Activated CD8-positive, alpha-beta memory T cell treated with anti-CD3 and anti-CD28 coated beads for 36 hours (primary cell): ENCODE measurements around the gene EPHB2. TPM values are rescaled to one million over a fixed set of nuclear protein-coding genes. Genes with fewer than 3 reads are reported as not detected.
"Not testable (repeated sequence)": the region's sequence is repeated elsewhere in the genome, so short reads cannot be mapped to it uniquely, and the experiment has no call there.

ENCODE experiments used
- CTCF ChIA-PET: fragments of 350-600 bp; sonication (Branson Sonifier 250); formaldehyde crosslinking; loops from one replicate; lab custom pipeline; 2021; ENCODE audit warnings: antibody characterized with exemption; lab: Charles Lee
- POLR2A ChIA-PET: fragments of 350-600 bp; sonication (Branson Sonifier 250); formaldehyde crosslinking; loops from one replicate; lab custom pipeline; 2021; ENCODE audit warnings: antibody characterized with exemption; lab: Charles Lee
- total RNA-seq, 2 experiments: library from RNA; stranded (reverse); gene quantifications; one replicate each; pipeline ENCODE4 v1.2.3, GENCODE V29; 2021

EPHB2 gene
- total RNA-seq, 2 experiments from 2014 or later: 0.08 TPM; not detected in 1

GRCh38 chr1:22841860-22842281 lies 131.2 kb downstream of the EPHB2 start:
- ChIA-PET CTCF (no interaction called here), POLR2A (no interaction called here)

GRCh38 chr1:22843441-22844183 lies 133.0 kb downstream of the EPHB2 start:
- CTCF ChIA-PET, POLR2A ChIA-PET: not testable (repeated sequence)

GRCh38 chr1:22844621-22845020 lies 134.0 kb downstream of the EPHB2 start:
- ChIA-PET CTCF (no interaction called here), POLR2A (no interaction called here)

- POLR2A ChIA-PET: no interaction called here
- CTCF ChIA-PET: no interaction called here
Observed at GRCh38 chr1:22845398-22845935, 134.8 kb downstream of the EPHB2 start.

GRCh38 chr1:22846458-22846857 lies 135.8 kb downstream of the EPHB2 start:
- POLR2A ChIA-PET: no interaction called here
- CTCF ChIA-PET: no interaction called here

GRCh38 chr1:22847249-22847648 lies 136.6 kb downstream of the EPHB2 start:
- POLR2A ChIA-PET: no interaction called here
- CTCF ChIA-PET: no interaction called here

GRCh38 chr1:22847709-22848108 lies 137.1 kb downstream of the EPHB2 start:
- CTCF ChIA-PET: no interaction called here
- POLR2A ChIA-PET: no interaction called here

- ChIA-PET CTCF (no interaction called here), POLR2A (no interaction called here)
Observed at GRCh38 chr1:22848405-22848804, 137.8 kb downstream of the EPHB2 start.

GRCh38 chr1:22849770-22850169 lies 139.1 kb downstream of the EPHB2 start:
- POLR2A ChIA-PET: no interaction called here
- CTCF ChIA-PET: no interaction called here

GRCh38 chr1:22850281-22850680 lies 139.6 kb downstream of the EPHB2 start:
- CTCF ChIA-PET: no interaction called here
- POLR2A ChIA-PET: no interaction called here

- CTCF ChIA-PET: no interaction called here
- POLR2A ChIA-PET: no interaction called here
Observed at GRCh38 chr1:22850681-22851080, 140.0 kb downstream of the EPHB2 start.

- POLR2A ChIA-PET: no interaction called here
- CTCF ChIA-PET: no interaction called here
Observed at GRCh38 chr1:22851517-22851916, 140.9 kb downstream of the EPHB2 start.

- POLR2A ChIA-PET: no interaction called here
Observed at GRCh38 chr1:22852144-22852655, 141.6 kb downstream of the EPHB2 start.

GRCh38 chr1:22853651-22854185 lies 143.1 kb downstream of the EPHB2 start:
- POLR2A ChIA-PET: no interaction called here
- CTCF ChIA-PET: no interaction called here

More at GRCh38 chr1:22852144-22852655, 141.6 kb downstream of the EPHB2 start:
- CTCF ChIA-PET: no interaction called here

- ChIA-PET CTCF (no interaction called here), POLR2A (no interaction called here)
Observed at GRCh38 chr1:22854688-22855565, 144.3 kb downstream of the EPHB2 start.

- ChIA-PET CTCF (no interaction called here), POLR2A (no interaction called here)
Observed at GRCh38 chr1:22855668-22856606, 145.3 kb downstream of the EPHB2 start.

- POLR2A ChIA-PET: no interaction called here
- CTCF ChIA-PET: no interaction called here
Observed at GRCh38 chr1:22857661-22858060, 147.0 kb downstream of the EPHB2 start.

GRCh38 chr1:22860414-22860800 lies 149.8 kb downstream of the EPHB2 start:
- ChIA-PET POLR2A (no interaction called here), CTCF (no interaction called here)

GRCh38 chr1:22860883-22861385 lies 150.3 kb downstream of the EPHB2 start:
- POLR2A ChIA-PET: no interaction called here
- CTCF ChIA-PET: interaction anchor here (0.9 kb wide), 1 partner anchor 157 kb away, joined by 5 read pairs; no protein-coding TSS in a partner anchor
